A375 (cell line): Measurements from ENCODE around the gene GC. TPM values are rescaled to one million over a fixed set of nuclear protein-coding genes. Genes with fewer than 3 reads are reported as not detected.

ENCODE experiments used
- small RNA-seq: library from RNA; depleted of rRNA; stranded (forward); fragments of <200 nt; gene quantifications from one replicate; pipeline ENCODE3, GENCODE V24; 2014
- total RNA-seq: library from RNA; depleted of rRNA; stranded (reverse); fragments of >200 nt; shearing (Covaris generic); gene quantifications from 2 replicates; pipeline ENCODE4 v1.2.3, GENCODE V29; 2014; rRNA removed

Gene GC
- total RNA-seq = not detected in 2 replicates

GRCh38 chr4:71783972-71784371 lies at the start of gene GC:
GC (minus strand) TSS chr4:71784079; CDS start chr4:71784018, 61 bp downstream.

Small RNA genes within 50 kb of the gene (small RNA-seq; reads per million reads assigned to genes)
- not detected for gene RNA5SP163

Other genes starting within 250 kb of the GC start
- gene NPFFR2, start 247.9 kb upstream of the GC start, total RNA-seq = 1.2 TPM in 1 of 2 replicates, not detected in the other